Esophagus muscularis mucosa (tissue), 4 donors: ENCODE results near the gene SPATA25. TPM values are rescaled to one million over a fixed set of nuclear protein-coding genes. Genes with fewer than 3 reads are reported as not detected.

Source experiments
- DNase-seq: peaks from one replicate; pipeline ENCODE4 v3.0.0-alpha.2; 2017; ENCODE audit errors: extremely low spot score
- H3K27ac ChIP-seq, 4 donors: fragments of 200-600 bp; sonication (generic); replicated peaks in 1 of 4; 1 replicate in 3 of 4; 2 replicates in 1 of 4; pipeline ENCODE4 v1.5.1; 2016 to 2019; ENCODE audit warnings: mild to moderate bottlenecking in 1 of 4
- H3K27me3 ChIP-seq, 4 donors: fragments of 200-600 bp; sonication (generic); one replicate each; pipeline versions ENCODE4 v1.5.1 to v1.6.0; 2016 to 2019
- H3K36me3 ChIP-seq, 4 donors: fragments of 200-600 bp; sonication (generic); one replicate each; pipeline ENCODE4 v1.5.1; 2016 to 2019
- H3K4me1 ChIP-seq, 4 donors: fragments of 200-600 bp; sonication (generic); one replicate each; pipeline ENCODE4 v1.5.1; 2016 to 2019
- H3K4me3 ChIP-seq, 4 donors: fragments of 200-600 bp; sonication (generic); 1 replicate in 2 of 4; 2 replicates in 2 of 4; pipeline ENCODE4 v1.5.1; 2016 to 2019; ENCODE audit warnings: mild to moderate bottlenecking in 4 of 4, moderate library complexity in 1 of 4
- H3K9me3 ChIP-seq, 4 donors: fragments of 200-600 bp; sonication (generic); 1 replicate in 3 of 4; 2 replicates in 1 of 4; pipeline ENCODE4 v1.5.1; 2016 to 2019
- EP300 ChIP-seq: sonication (generic); formaldehyde crosslinking; IDR thresholded peaks from one replicate; pipeline ENCODE4 v1.6.1; 2017; ENCODE audit warnings: antibody characterized with exemption
- POLR2A ChIP-seq: fragments of 450-650 bp; IDR thresholded peaks from one replicate; pipeline ENCODE4 v1.6.1; 2017; ENCODE audit warnings: antibody characterized with exemption, moderate library complexity, mild to moderate bottlenecking, low read depth
- POLR2AphosphoS5 ChIP-seq, 2 donors: sonication (generic); formaldehyde crosslinking; IDR thresholded peaks; one replicate each; pipeline ENCODE4 v1.6.1; 2017; ENCODE audit warnings: antibody characterized with exemption in 2 of 2
- WGBS: methylation state at CpG from one replicate; pipeline ENCODE4 v1.1.5; 2018; 5-methylcytosine and 5-hydroxymethylcytosine counted together
- intact Hi-C: fragments of 100-400 bp; cut with DNase I; formaldehyde crosslinking; loops from one replicate; pipeline ENCODE4 v1.15.1; 2023
- total RNA-seq, 4 donors: library from RNA; depleted of rRNA; stranded (reverse); fragments of >200 nt; gene quantifications; one replicate each; pipeline versions ENCODE4 v1.1.0 to v1.2.1, GENCODE V29; 2016
- TF ChIP-seq, protein P1 (sequence below), 3 experiments: fragments of 200-600 bp in 2 of 3; fragments of 450-650 bp in 1 of 3; sonication (generic) in 2 of 3; IDR thresholded peaks; one replicate each; pipeline ENCODE4 v1.5.1; 2017 to 2019; ENCODE audit warnings: antibody characterized with exemption in 3 of 3, mild to moderate bottlenecking in 2 of 3, moderate library complexity in 1 of 3

The SPATA25 gene
- total RNA-seq, 4 donors from 2014 or later: 1.7 to 4.6 (median 3.0) TPM

GRCh38 chr20:45909817-45910669, 22.6 kb upstream of the SPATA25 start:
- Histone ChIP-seq H3K4me1 (peaks cover 18 to 35% (median 31%) of the 10 kb centered on the region in 4 donors), H3K36me3 (peaks cover 0 to 30% (median 10%) of the 10 kb centered on the region in 4 donors), H3K27ac (peak overlapping the region; percentile 45 to 81 (median 69)), H3K9me3 (no peaks in the 10 kb centered on the region), H3K27me3 (peaks cover 0 to 14% (median 5%) of the 10 kb centered on the region in 4 donors), H3K4me3 (peak overlapping the region; percentile 53 to 61 (median 59))
- no peak for DNase-seq
- TF ChIP-seq, protein P1, sequence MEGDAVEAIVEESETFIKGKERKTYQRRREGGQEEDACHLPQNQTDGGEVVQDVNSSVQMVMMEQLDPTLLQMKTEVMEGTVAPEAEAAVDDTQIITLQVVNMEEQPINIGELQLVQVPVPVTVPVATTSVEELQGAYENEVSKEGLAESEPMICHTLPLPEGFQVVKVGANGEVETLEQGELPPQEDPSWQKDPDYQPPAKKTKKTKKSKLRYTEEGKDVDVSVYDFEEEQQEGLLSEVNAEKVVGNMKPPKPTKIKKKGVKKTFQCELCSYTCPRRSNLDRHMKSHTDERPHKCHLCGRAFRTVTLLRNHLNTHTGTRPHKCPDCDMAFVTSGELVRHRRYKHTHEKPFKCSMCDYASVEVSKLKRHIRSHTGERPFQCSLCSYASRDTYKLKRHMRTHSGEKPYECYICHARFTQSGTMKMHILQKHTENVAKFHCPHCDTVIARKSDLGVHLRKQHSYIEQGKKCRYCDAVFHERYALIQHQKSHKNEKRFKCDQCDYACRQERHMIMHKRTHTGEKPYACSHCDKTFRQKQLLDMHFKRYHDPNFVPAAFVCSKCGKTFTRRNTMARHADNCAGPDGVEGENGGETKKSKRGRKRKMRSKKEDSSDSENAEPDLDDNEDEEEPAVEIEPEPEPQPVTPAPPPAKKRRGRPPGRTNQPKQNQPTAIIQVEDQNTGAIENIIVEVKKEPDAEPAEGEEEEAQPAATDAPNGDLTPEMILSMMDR (IDR thresholded peaks at IDR 0.05): no peak
- TF ChIP-seq POLR2A: no peak
- TF ChIP-seq POLR2AphosphoS5 (IDR thresholded peaks at IDR 0.05): no peak
- TF ChIP-seq EP300: no peak
- intact Hi-C loops: no loop called here
- 86% methylated on average over 20 of the region's 22 CpGs for WGBS

DNA sequence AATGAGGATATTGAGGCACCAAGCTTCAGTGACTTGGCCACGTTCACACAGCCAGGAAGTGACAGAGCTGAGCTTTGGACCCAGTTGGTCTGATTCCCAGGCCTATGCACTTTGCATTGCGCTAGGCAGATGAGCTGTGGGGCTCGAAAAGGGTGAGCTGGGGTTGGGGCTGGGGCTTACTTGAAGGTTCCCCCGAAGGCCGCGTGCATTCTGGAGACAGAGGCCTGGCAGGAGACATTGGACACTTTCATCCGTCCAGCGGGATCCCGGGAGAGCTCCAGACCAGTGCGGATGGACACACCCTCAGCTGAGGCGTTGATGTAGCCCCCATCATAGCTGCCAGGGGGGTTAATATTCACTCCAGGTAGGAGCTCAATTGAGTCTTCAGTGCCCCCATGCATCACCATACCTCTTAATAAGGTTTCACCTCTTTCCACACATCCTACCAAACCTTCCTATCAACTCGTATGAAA, 21.9 kb upstream of the SPATA25 start:
- intact Hi-C loops: no loop called here
- Histone ChIP-seq H3K27me3 (peaks cover 0 to 14% (median 5%) of the 10 kb centered on the region in 4 donors), H3K9me3 (no peaks in the 10 kb centered on the region), H3K4me1 (peaks cover 18 to 35% (median 31%) of the 10 kb centered on the region in 4 donors), H3K36me3 (peaks cover 0 to 36% (median 13%) of the 10 kb centered on the region in 4 donors), H3K4me3 (no peak overlapping the region), H3K27ac (peak overlapping the region in 1 of 4 donors; percentile 58)
- WGBS: 90% methylated on average over 12 of the region's 12 CpGs
- TF ChIP-seq EP300 (no peak), POLR2A (no peak), POLR2AphosphoS5 (IDR thresholded peaks at IDR 0.05) (no peak)
- TF ChIP-seq, protein P1 (IDR thresholded peaks at IDR 0.05): no peak
- no peak for DNase-seq

DNA sequence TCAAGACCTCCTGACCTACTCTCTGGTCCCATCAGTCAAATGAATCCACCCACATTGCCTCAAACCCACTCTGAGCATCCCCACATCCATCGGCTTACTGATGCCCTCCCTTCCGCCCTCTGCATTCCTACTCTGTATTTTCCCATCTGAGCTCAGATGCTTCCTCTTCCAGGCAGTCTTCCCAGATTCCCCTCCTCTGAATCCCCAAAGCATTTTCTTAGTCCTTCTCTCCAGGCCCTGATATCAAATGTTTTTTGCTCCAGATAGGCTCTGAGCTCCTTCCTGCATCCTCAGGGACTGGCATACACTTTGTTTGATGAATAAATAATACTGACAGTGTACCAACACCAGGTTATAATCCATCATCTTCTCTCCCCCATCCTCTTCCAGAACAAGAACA, 20.7 kb upstream of the SPATA25 start:
- H3K27me3 ChIP-seq: peaks cover 0 to 11% (median 4%) of the 10 kb centered on the region in 4 donors
- 91% methylated on average over 2 of the region's 2 CpGs for WGBS
- H3K4me1 ChIP-seq: peaks cover 18 to 35% (median 28%) of the 10 kb centered on the region in 4 donors
- peaks cover 0 to 45% (median 13%) of the 10 kb centered on the region in 4 donors for H3K36me3 ChIP-seq
- intact Hi-C loops: no loop called here
- H3K9me3 ChIP-seq: no peaks in the 10 kb centered on the region
- no peak overlapping the region for H3K4me3 ChIP-seq
- no peak overlapping the region for H3K27ac ChIP-seq
- TF ChIP-seq, protein P1 (IDR thresholded peaks at IDR 0.05): no peak
- DNase-seq: no peak

DNA sequence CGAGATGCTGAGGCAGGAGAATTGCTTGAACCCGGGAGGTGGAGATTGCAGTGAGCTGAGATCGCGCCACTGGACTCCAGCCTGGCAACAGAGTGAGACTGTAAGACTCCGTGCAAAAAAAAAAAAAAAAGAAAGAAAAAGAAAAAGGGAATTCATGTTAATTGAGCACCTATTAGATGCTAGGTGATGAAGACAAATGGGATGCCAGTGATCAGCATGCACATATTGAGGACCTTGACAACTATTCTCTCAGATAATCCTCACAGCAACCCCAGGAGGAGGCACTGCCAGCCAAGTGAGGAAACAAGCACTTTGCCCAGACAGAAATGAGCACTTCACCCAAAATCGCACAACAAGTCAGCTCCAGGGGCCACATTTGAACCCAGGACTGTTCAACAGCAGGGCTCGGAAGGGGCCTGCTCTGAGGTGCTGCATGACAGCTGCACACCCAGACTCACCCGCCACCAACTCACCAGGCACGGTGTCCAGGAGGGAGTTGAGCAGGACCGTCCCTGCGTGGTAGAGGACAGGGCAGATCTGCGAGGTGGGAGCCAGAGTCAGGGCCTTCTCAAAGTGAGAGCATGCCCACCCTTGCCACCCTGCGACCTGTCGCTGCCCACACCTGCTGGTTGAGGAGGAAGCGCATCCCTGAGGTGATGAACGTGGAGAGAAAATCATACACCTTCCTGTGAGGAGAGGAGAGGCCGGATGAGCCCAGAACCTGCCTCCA, 20.0 kb upstream of the SPATA25 start:
- Histone ChIP-seq H3K27me3 (peaks cover 0 to 5% (median under 1%) of the 10 kb centered on the region in 4 donors), H3K4me1 (peaks cover 14 to 28% (median 23%) of the 10 kb centered on the region in 4 donors), H3K9me3 (no peaks in the 10 kb centered on the region), H3K27ac (no peak overlapping the region), H3K36me3 (peaks cover 0 to 48% (median 15%) of the 10 kb centered on the region in 4 donors), H3K4me3 (no peak overlapping the region)
- no peak for DNase-seq
- intact Hi-C loops: no loop called here
- TF ChIP-seq EP300: no peak
- TF ChIP-seq POLR2A: no peak
- no peak for TF ChIP-seq POLR2AphosphoS5 (IDR thresholded peaks at IDR 0.05)
- TF ChIP-seq, protein P1 (IDR thresholded peaks at IDR 0.05): no peak
- WGBS: 94% methylated on average over 15 of the region's 17 CpGs
